GM12878 (cell line): ENCODE measurements around the gene SAC3D1. TPM values are rescaled to one million over a fixed set of nuclear protein-coding genes. Genes with fewer than 3 reads are reported as not detected.

Experiments used
- ATAC-seq: fragments of 200-7000 bp; cut with Tn5 transposase; 3 replicates; pipeline ENCODE4 v1.9.1; 2020; ENCODE audit warnings: mild to moderate bottlenecking, moderate library complexity
- BruUV-seq: library from RNA; stranded (reverse); fragments of 400-500 nt; replicated peaks from 2 replicates; lab custom pipeline; 2021; lab: Mats Ljungman, UMichigan
- CTCF ChIA-PET: fragments of 300-600 bp; sonication (Branson Sonifier 250); formaldehyde crosslinking; extraction: SDS; loops from one replicate; lab custom pipeline; 2021; ENCODE audit warnings: inconsistent platforms; lab: Yijun Ruan, JAX
- POLR2A ChIA-PET: fragments of 350-600 bp; formaldehyde crosslinking; extraction: SDS; loops from one replicate; lab custom pipeline; 2021; ENCODE audit warnings: inconsistent platforms; lab: Charles Lee
- RAD21 ChIA-PET: fragments of 300-600 bp; sonication (Branson Sonifier 250); formaldehyde crosslinking; loops from one replicate; lab custom pipeline; 2023; ENCODE audit warnings: antibody characterized with exemption; ENCODE audit not compliant: unreplicated experiment; lab: Charles Lee
- SMC1A ChIA-PET: fragments of 300-600 bp; sonication (Branson Sonifier 250); formaldehyde crosslinking; loops from one replicate; lab custom pipeline; 2023; ENCODE audit not compliant: unreplicated experiment, uncharacterized antibody; lab: Charles Lee
- DNase-seq: peaks from one replicate; pipeline ENCODE4 v3.0.0-alpha.2; 2011; ENCODE audit warnings: low read depth, low spot score
- FAIRE-seq: peaks from 3 replicates; lab custom pipeline; 2011; peaks lifted over from hg19 to GRCh38; lab: Jason Lieb, UNC
- H2AFZ ChIP-seq: 2 replicates; pipeline ENCODE4 v1.6.0; 2011; ENCODE audit warnings: low read depth, low read length, control low read depth; ENCODE audit not compliant: control insufficient read depth
- H3K27ac ChIP-seq: 2 replicates; pipeline ENCODE4 v1.5.1; 2011; ENCODE audit warnings: control low read depth; ENCODE audit not compliant: control insufficient read depth, insufficient read depth
- H3K27me3 ChIP-seq, 2 experiments: replicated peaks in 1 of 2; 2 replicates each; pipeline versions ENCODE4 v1.6.0 to v1.6.1; 2011; ENCODE audit warnings: low read length in 1 of 2; ENCODE audit not compliant: control insufficient read depth in 2 of 2, insufficient read depth in 2 of 2
- H3K36me3 ChIP-seq, 2 experiments: 2 replicates each; pipeline ENCODE4 v1.5.1; 2011; ENCODE audit warnings: low read length in 1 of 2; ENCODE audit not compliant: control insufficient read depth in 2 of 2, insufficient read depth in 2 of 2
- H3K4me1 ChIP-seq: 2 replicates; pipeline ENCODE4 v1.6.1; 2011; ENCODE audit warnings: mild to moderate bottlenecking, low read length, moderate library complexity, mixed read lengths; ENCODE audit not compliant: control insufficient read depth, insufficient read depth
- H3K4me2 ChIP-seq: 2 replicates; pipeline ENCODE4 v1.6.0; 2011; ENCODE audit warnings: control low read depth; ENCODE audit not compliant: control insufficient read depth, insufficient read depth
- H3K4me3 ChIP-seq: fragments of 200-600 bp; sonication (generic); 2 replicates; pipeline ENCODE4 v1.5.1; 2016
- H3K79me2 ChIP-seq: 2 replicates; pipeline ENCODE4 v1.6.0; 2011; ENCODE audit warnings: low read length; ENCODE audit not compliant: control insufficient read depth, insufficient read depth
- H3K9ac ChIP-seq: 2 replicates; pipeline ENCODE4 v1.8.0; 2011; ENCODE audit warnings: low read length, control low read depth, mixed read lengths; ENCODE audit not compliant: control insufficient read depth, insufficient read depth
- H3K9me3 ChIP-seq: replicated peaks from 3 replicates; pipeline ENCODE4 v1.5.1; 2011; ENCODE audit warnings: mild to moderate bottlenecking, low read length; ENCODE audit not compliant: control insufficient read depth, insufficient read depth
- H4K20me1 ChIP-seq: 2 replicates; pipeline ENCODE4 v1.6.0; 2011; ENCODE audit not compliant: control insufficient read depth, insufficient read depth
- ASH2L ChIP-seq: fragments of 300-600, 200-600 bp; sonication (generic); IDR thresholded peaks from 2 replicates; pipeline ENCODE4 v1.6.1; 2017; ENCODE audit warnings: low read depth, mild to moderate bottlenecking, borderline replicate concordance
- CREB1 ChIP-seq: IDR thresholded peaks from 2 replicates; pipeline ENCODE4 v1.6.1; 2012; ENCODE audit warnings: low read depth, mild to moderate bottlenecking, inconsistent platforms
- MTA2 ChIP-seq: fragments of 450-650 bp; IDR thresholded peaks from 2 replicates; pipeline ENCODE4 v1.6.1; 2016; ENCODE audit warnings: low read depth, mild to moderate bottlenecking, moderate library complexity
- MXI1 ChIP-seq: fragments of 150-350 bp; IDR thresholded peaks from 2 replicates; pipeline ENCODE4 v1.6.1; 2011; ENCODE audit warnings: low read depth, mild to moderate bottlenecking, inconsistent platforms, low read length, improper control_type of control experiment
- NR2C2 ChIP-seq: IDR thresholded peaks from 2 replicates; pipeline ENCODE4 v1.6.1; 2011; ENCODE audit warnings: borderline replicate concordance, low read depth; ENCODE audit not compliant: control insufficient read depth, insufficient read length
- POU2F2 ChIP-seq: IDR thresholded peaks from 3 replicates; pipeline ENCODE4 v1.6.1; 2011; ENCODE audit warnings: low read depth, mild to moderate bottlenecking, low read length, borderline replicate concordance
- RUNX3 ChIP-seq: IDR thresholded peaks from 2 replicates; pipeline ENCODE4 v1.6.1; 2012; ENCODE audit warnings: low read length, inconsistent platforms
- SMC3 ChIP-seq: IDR thresholded peaks from 2 replicates; pipeline ENCODE4 v1.6.1; 2011; ENCODE audit warnings: low read length, improper control_type of control experiment, borderline replicate concordance
- TBL1XR1 ChIP-seq: IDR thresholded peaks from 2 replicates; pipeline ENCODE4 v1.6.1; 2012; ENCODE audit warnings: low read depth, low read length, improper control_type of control experiment
- YY1 ChIP-seq: IDR thresholded peaks from 2 replicates; pipeline ENCODE4 v1.6.1; 2011; ENCODE audit warnings: low read depth, mild to moderate bottlenecking, low read length
- WGBS: methylation state at CpG from one replicate; pipeline ENCODE4 v1.1.6; 2016; ENCODE audit warnings: low lambda C conversion rate; ENCODE audit not compliant: insufficient replicate concordance, insufficient coverage; ENCODE audit errors: missing lambda C conversion rate; 5-methylcytosine and 5-hydroxymethylcytosine counted together
- in situ Hi-C: fragments of 300-500 bp; cut with MboI; formaldehyde crosslinking; loops from 9 replicates; pipeline ENCODE4 v1.14.3; 2018; ENCODE audit warnings: mixed read lengths
- intact Hi-C: fragments of 100-400 bp; cut with micrococcal nuclease; formaldehyde crosslinking; loops from one replicate; pipeline ENCODE4 v1.14.2; 2022; ENCODE audit not compliant: unreplicated experiment
- polyA plus RNA-seq, 11 experiments: library from polyadenylated mRNA; depleted of rRNA in 4 of 11; unstranded in 6 of 11; stranded (reverse) in 5 of 11; fragments of >200 nt; fragmentation: Nextera tagmentation in 4 of 11; fragmentation: Illumina TruSeq in 1 of 11; extraction: Ambion mirVana in 4 of 11; extraction: Trizol in 1 of 11; gene quantifications; 1 replicate in 1 of 11; 2 replicates in 10 of 11; pipeline versions ENCODE4 v1.2.1 to v1.2.3, GENCODE V29; 2011 to 2016; ENCODE audit warnings: inconsistent platforms in 2 of 11, missing spikeins in 2 of 11, low read depth in 1 of 11
- total RNA-seq, 4 experiments: library from RNA; depleted of rRNA in 3 of 4; stranded (reverse); fragments of >200 nt in 3 of 4; fragmentation: Illumina TruSeq in 1 of 4; extraction: Trizol in 1 of 4; gene quantifications; 2 replicates each; pipeline versions ENCODE4 v1.2.1 to v1.2.3, GENCODE V29; 2013 to 2021
- TF ChIP-seq, protein P1 (sequence below): IDR thresholded peaks from 2 replicates; pipeline ENCODE4 v1.6.1; 2011; ENCODE audit warnings: low read depth, mild to moderate bottlenecking, low read length, moderate library complexity, borderline replicate concordance; ENCODE audit errors: extremely low read depth
- TF ChIP-seq, protein P2 (sequence below): IDR thresholded peaks from 2 replicates; pipeline ENCODE4 v1.6.1; 2011; ENCODE audit warnings: low read depth, low read length, improper control_type of control experiment, borderline replicate concordance
- TF ChIP-seq, protein P3 (sequence below): fragments of 150-350 bp; IDR thresholded peaks from 2 replicates; pipeline ENCODE4 v1.6.1; 2014; ENCODE audit warnings: mild to moderate bottlenecking, low read depth, low read length
- TF ChIP-seq, protein P4 (sequence below): fragments of 450-650 bp; formaldehyde crosslinking; IDR thresholded peaks from 2 replicates; pipeline ENCODE4 v1.5.0; 2022; ENCODE audit warnings: mild to moderate bottlenecking, missing genetic modification characterization

Gene SAC3D1
- total and polyA plus RNA-seq, 10 of the 15 experiments (the other 5 are each of a cell fraction or from before 2014, with no cell fraction given), result 0.16 to 44.6 (median 12.1) TPM

DNA sequence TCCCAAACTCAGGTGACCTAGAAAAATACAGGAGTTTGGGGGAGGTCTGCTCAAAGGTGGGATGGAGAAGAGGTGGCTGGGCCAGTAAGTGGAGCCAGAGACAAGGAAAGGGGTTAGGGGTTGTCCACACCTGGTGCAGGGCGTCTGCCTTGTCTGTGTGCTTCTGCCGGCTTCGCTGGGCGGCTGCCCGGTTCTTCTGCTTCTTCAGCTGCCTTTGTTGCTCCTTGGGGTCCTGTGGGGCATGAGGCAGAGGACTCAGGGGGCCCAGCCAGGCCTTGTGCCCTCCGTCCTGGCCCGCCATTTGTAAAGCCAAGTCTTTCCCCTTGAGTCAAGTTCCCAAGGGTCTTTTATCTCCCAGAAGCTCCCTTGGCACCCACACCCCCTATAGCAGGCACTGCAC, 46.7 kb upstream of the SAC3D1 start:
- no peak for DNase-seq
- Histone ChIP-seq H3K9ac (no peak overlapping the region), H2AFZ (no peak overlapping the region), H3K4me3 (no peak overlapping the region), H4K20me1 (no peaks in the 10 kb centered on the region), H3K27ac (no peak overlapping the region), H3K4me2 (no peak overlapping the region), H3K4me1 (peaks cover 21% of the 10 kb centered on the region), H3K79me2 (no peaks in the 10 kb centered on the region), H3K36me3 (no peaks in the 10 kb centered on the region), H3K27me3 (no peaks in the 10 kb centered on the region; a peak in 1 of 4 replicates), H3K9me3 (no peaks in the 10 kb centered on the region)
- in situ Hi-C loops, result no loop called here
- no peak for ATAC-seq
- ChIA-PET CTCF (interaction anchor here (0.6 kb wide), 1 partner anchor 258 kb away, joined by 4 read pairs; no protein-coding TSS in a partner anchor), POLR2A (no interaction called here), RAD21 (no interaction called here), SMC1A (no interaction called here)
- intact Hi-C loops, result no loop called here
- no peak for FAIRE-seq
- BruUV-seq, result no TSS peak
- 38% methylated on average over 7 of the region's 7 CpGs for WGBS
- TF ChIP-seq, protein P1, sequence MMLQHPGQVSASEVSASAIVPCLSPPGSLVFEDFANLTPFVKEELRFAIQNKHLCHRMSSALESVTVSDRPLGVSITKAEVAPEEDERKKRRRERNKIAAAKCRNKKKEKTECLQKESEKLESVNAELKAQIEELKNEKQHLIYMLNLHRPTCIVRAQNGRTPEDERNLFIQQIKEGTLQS, result no peak
- no peak for TF ChIP-seq MTA2
- TF ChIP-seq, protein P2, sequence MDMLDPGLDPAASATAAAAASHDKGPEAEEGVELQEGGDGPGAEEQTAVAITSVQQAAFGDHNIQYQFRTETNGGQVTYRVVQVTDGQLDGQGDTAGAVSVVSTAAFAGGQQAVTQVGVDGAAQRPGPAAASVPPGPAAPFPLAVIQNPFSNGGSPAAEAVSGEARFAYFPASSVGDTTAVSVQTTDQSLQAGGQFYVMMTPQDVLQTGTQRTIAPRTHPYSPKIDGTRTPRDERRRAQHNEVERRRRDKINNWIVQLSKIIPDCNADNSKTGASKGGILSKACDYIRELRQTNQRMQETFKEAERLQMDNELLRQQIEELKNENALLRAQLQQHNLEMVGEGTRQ, result no peak
- TF ChIP-seq ASH2L, result no peak
- TF ChIP-seq YY1, result no peak
- TF ChIP-seq CREB1, result no peak
- TF ChIP-seq POU2F2, result no peak
- no peak for TF ChIP-seq MXI1
- TF ChIP-seq RUNX3, result no peak
- TF ChIP-seq, protein P3, sequence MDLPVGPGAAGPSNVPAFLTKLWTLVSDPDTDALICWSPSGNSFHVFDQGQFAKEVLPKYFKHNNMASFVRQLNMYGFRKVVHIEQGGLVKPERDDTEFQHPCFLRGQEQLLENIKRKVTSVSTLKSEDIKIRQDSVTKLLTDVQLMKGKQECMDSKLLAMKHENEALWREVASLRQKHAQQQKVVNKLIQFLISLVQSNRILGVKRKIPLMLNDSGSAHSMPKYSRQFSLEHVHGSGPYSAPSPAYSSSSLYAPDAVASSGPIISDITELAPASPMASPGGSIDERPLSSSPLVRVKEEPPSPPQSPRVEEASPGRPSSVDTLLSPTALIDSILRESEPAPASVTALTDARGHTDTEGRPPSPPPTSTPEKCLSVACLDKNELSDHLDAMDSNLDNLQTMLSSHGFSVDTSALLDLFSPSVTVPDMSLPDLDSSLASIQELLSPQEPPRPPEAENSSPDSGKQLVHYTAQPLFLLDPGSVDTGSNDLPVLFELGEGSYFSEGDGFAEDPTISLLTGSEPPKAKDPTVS, result no peak
- TF ChIP-seq, protein P4, sequence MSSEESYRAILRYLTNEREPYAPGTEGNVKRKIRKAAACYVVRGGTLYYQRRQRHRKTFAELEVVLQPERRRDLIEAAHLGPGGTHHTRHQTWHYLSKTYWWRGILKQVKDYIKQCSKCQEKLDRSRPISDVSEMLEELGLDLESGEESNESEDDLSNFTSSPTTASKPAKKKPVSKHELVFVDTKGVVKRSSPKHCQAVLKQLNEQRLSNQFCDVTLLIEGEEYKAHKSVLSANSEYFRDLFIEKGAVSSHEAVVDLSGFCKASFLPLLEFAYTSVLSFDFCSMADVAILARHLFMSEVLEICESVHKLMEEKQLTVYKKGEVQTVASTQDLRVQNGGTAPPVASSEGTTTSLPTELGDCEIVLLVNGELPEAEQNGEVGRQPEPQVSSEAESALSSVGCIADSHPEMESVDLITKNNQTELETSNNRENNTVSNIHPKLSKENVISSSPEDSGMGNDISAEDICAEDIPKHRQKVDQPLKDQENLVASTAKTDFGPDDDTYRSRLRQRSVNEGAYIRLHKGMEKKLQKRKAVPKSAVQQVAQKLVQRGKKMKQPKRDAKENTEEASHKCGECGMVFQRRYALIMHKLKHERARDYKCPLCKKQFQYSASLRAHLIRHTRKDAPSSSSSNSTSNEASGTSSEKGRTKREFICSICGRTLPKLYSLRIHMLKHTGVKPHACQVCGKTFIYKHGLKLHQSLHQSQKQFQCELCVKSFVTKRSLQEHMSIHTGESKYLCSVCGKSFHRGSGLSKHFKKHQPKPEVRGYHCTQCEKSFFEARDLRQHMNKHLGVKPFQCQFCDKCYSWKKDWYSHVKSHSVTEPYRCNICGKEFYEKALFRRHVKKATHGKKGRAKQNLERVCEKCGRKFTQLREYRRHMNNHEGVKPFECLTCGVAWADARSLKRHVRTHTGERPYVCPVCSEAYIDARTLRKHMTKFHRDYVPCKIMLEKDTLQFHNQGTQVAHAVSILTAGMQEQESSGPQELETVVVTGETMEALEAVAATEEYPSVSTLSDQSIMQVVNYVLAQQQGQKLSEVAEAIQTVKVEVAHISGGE, result no peak
- TF ChIP-seq TBL1XR1, result no peak
- TF ChIP-seq SMC3, result no peak
- TF ChIP-seq NR2C2, result no peak
- TF ChIP-seq, all 136 proteins: peak for 0
